Measurements from ENCODE around the gene UFC1. TPM values are rescaled to one million over a fixed set of nuclear protein-coding genes. Genes with fewer than 3 reads are reported as not detected.

The UFC1 gene
- total and polyA plus RNA-seq, 2 of the 13 experiments (the other 11 are each of a cell fraction or from before 2014, with no cell fraction given): 72.8 to 85.2 TPM

DNA sequence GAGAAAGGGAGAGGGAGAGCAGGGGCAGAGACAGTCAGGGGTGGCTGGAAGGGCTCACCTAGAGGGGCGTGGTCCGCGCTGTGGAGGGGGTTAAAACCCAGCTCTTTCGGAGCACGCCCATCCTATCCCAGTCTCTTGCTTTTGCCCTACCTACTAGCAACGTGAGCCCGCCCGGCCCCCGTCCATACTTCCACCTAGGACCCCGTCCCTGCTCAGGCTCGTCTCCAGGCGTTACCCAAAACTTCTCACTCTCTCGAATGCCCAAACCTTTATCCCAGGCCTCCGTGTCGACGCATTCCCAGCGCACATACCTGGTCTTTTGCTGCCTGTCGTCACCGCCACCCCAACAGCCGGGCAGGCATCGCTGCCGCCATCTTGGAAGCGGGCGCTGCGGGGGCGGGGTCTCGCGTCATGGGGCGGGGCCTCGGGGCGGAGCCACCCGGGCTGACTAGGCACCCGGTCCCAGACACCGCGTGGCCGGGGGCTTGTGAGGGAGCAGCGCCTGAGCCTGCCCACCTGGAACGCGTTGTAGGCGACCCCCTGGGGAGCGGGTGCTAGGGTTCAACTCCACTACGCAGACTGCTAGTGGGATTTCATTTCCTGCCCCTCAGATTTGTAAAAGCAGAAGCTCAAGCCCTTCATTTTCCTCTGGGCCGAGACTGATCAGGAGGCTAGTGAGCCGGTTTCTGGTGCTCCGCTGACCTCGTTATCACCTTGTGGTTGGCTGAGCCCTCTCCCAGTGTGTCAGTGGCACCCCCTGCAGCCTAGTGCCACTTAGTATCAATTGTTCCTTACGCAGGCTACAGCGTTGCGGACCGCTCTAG is 23.5 kb downstream of the UFC1 start, which contains the start of gene B4GALT3 (continued):
- TF ChIP-seq, protein P1, sequence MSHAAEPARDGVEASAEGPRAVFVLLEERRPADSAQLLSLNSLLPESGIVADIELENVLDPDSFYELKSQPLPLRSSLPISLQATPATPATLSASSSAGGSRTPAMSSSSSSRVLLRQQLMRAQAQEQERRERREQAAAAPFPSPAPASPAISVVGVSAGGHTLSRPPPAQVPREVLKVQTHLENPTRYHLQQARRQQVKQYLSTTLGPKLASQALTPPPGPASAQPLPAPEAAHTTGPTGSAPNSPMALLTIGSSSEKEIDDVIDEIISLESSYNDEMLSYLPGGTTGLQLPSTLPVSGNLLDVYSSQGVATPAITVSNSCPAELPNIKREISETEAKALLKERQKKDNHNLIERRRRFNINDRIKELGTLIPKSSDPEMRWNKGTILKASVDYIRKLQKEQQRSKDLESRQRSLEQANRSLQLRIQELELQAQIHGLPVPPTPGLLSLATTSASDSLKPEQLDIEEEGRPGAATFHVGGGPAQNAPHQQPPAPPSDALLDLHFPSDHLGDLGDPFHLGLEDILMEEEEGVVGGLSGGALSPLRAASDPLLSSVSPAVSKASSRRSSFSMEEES (CRISPR knock-in tag; IDR thresholded peaks at IDR 0.05): peak; percentile 45; the same call in 1 of the 2 replicates
- TF ChIP-seq ATRX (CRISPR knock-in tag; IDR thresholded peaks at IDR 0.05; ENCODE audit: borderline replicate concordance): no peak
- TF ChIP-seq, protein P2, sequence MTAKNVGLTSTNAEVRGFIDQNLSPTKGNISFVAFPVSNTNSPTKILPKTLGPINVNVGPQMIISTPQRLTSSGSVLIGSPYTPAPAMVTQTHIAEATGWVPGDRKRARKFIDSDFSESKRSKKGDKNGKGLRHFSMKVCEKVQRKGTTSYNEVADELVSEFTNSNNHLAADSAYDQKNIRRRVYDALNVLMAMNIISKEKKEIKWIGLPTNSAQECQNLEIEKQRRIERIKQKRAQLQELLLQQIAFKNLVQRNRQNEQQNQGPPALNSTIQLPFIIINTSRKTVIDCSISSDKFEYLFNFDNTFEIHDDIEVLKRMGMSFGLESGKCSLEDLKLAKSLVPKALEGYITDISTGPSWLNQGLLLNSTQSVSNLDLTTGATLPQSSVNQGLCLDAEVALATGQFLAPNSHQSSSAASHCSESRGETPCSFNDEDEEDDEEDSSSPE (CRISPR knock-in tag; IDR thresholded peaks at IDR 0.05): peak; percentile 73
- TF ChIP-seq MTA1 (CRISPR knock-in tag; IDR thresholded peaks at IDR 0.05; ENCODE audit: borderline replicate concordance): 0 out of 2 replicates have a peak, but pooled peaks have one; percentile 28
- peak; percentile 78; the same call in 1 of the 2 replicates for TF ChIP-seq ZSCAN9 (CRISPR knock-in tag; IDR thresholded peaks at IDR 0.05; ENCODE audit: borderline replicate concordance)
- TF ChIP-seq ZNF501 (CRISPR knock-in tag; IDR thresholded peaks at IDR 0.05): peak; percentile 93
- TF ChIP-seq ARNT2 (CRISPR knock-in tag; IDR thresholded peaks at IDR 0.05; ENCODE audit: low read depth): peak; percentile 89
- no peak for TF ChIP-seq GRHL1 (CRISPR knock-in tag; conservative IDR thresholded peaks at IDR 0.05)
- TF ChIP-seq IKZF4 (CRISPR knock-in tag; IDR thresholded peaks at IDR 0.05; ENCODE audit: borderline replicate concordance, low read depth, not compliant biosample characterization): peak; percentile 59
- TF ChIP-seq, protein P3, sequence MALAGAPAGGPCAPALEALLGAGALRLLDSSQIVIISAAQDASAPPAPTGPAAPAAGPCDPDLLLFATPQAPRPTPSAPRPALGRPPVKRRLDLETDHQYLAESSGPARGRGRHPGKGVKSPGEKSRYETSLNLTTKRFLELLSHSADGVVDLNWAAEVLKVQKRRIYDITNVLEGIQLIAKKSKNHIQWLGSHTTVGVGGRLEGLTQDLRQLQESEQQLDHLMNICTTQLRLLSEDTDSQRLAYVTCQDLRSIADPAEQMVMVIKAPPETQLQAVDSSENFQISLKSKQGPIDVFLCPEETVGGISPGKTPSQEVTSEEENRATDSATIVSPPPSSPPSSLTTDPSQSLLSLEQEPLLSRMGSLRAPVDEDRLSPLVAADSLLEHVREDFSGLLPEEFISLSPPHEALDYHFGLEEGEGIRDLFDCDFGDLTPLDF (CRISPR knock-in tag; IDR thresholded peaks at IDR 0.05): 0 out of 2 replicates have a peak, but pooled peaks have one; percentile 31
- TF ChIP-seq, protein P4, sequence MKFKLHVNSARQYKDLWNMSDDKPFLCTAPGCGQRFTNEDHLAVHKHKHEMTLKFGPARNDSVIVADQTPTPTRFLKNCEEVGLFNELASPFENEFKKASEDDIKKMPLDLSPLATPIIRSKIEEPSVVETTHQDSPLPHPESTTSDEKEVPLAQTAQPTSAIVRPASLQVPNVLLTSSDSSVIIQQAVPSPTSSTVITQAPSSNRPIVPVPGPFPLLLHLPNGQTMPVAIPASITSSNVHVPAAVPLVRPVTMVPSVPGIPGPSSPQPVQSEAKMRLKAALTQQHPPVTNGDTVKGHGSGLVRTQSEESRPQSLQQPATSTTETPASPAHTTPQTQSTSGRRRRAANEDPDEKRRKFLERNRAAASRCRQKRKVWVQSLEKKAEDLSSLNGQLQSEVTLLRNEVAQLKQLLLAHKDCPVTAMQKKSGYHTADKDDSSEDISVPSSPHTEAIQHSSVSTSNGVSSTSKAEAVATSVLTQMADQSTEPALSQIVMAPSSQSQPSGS (CRISPR knock-in tag; IDR thresholded peaks at IDR 0.05): 0 out of 2 replicates have a peak, but pooled peaks have one; percentile 48
- no peak for TF ChIP-seq BRCA1 (CRISPR knock-in tag; IDR thresholded peaks at IDR 0.05)
- peak; percentile 88; the same call in 1 of the 2 replicates for TF ChIP-seq NFKB2 (CRISPR knock-in tag; IDR thresholded peaks at IDR 0.05; ENCODE audit: borderline replicate concordance)
- TF ChIP-seq FOSL1 (CRISPR knock-in tag; IDR thresholded peaks at IDR 0.05; ENCODE audit: borderline replicate concordance): no peak
- TF ChIP-seq ZNF672 (CRISPR knock-in tag; IDR thresholded peaks at IDR 0.05): no peak
- TF ChIP-seq ZNF354B (CRISPR knock-in tag; IDR thresholded peaks at IDR 0.05): no peak
- peak; percentile 98 for TF ChIP-seq SNAI1 (CRISPR knock-in tag; IDR thresholded peaks at IDR 0.05; ENCODE audit: borderline replicate concordance)
- no peak for TF ChIP-seq HNRNPL (IDR thresholded peaks at IDR 0.05; ENCODE audit: low read depth, low read length)

Data from HepG2 (cell line).